K562 (cell line): ENCODE measurements around the gene NUP153. TPM values are rescaled to one million over a fixed set of nuclear protein-coding genes. Genes with fewer than 3 reads are reported as not detected.
A peak's percentile ranks its signal among the peaks of the same experiment; 100 is the strongest.

ENCODE experiments used
- BCL6 ChIP-seq: fragments of 250-450 bp; sonication (Bioruptor Pico); IDR thresholded peaks from 2 replicates; pipeline ENCODE4 v1.4.0; 2020
- BRD9 ChIP-seq: fragments of 450-650 bp; IDR thresholded peaks from 2 replicates; pipeline ENCODE4 v1.6.1; 2018; ENCODE audit warnings: low read depth; ENCODE audit not compliant: partially characterized antibody
- CBX3 ChIP-seq, 2 experiments: IDR thresholded peaks; 1 replicate in 1 of 2; 2 replicates in 1 of 2; pipeline ENCODE4 v1.6.1; 2012; ENCODE audit warnings: inconsistent platforms in 2 of 2, low read length in 2 of 2, borderline replicate concordance in 1 of 2, control low read depth in 1 of 2
- CREBBP ChIP-seq: IDR thresholded peaks from one replicate; pipeline ENCODE4 v1.6.1; 2012; ENCODE audit warnings: low read depth, mild to moderate bottlenecking, control low read depth, inconsistent platforms, low read length
- HDAC6 ChIP-seq: IDR thresholded peaks from 2 replicates; pipeline ENCODE4 v1.6.1; 2012; ENCODE audit warnings: low read depth, mild to moderate bottlenecking, control low read depth, inconsistent platforms, low read length, moderate library complexity
- HMGN3 ChIP-seq: IDR thresholded peaks from 2 replicates; pipeline ENCODE4 v1.6.1; 2011; ENCODE audit warnings: borderline replicate concordance, low read depth, mild to moderate bottlenecking, mixed read lengths, low read length; ENCODE audit not compliant: insufficient read length; ENCODE audit errors: extremely low read depth
- IFI16 ChIP-seq: fragments of 250-450 bp; sonication (Bioruptor Pico); IDR thresholded peaks from 2 replicates; pipeline ENCODE4 v2.1.2; 2022; ENCODE audit warnings: mild to moderate bottlenecking, inconsistent platforms
- MEIS2 ChIP-seq: fragments of 450-650 bp; IDR thresholded peaks from 2 replicates; pipeline ENCODE4 v1.6.1; 2014; ENCODE audit warnings: mild to moderate bottlenecking; ENCODE audit not compliant: partially characterized antibody
- PHF21A ChIP-seq: fragments of 450-650 bp; IDR thresholded peaks from 2 replicates; pipeline ENCODE4 v1.6.1; 2017; ENCODE audit warnings: low read depth, borderline replicate concordance
- POLR2A ChIP-seq: fragments of 450-650 bp; conservative IDR thresholded peaks from 2 replicates; pipeline ENCODE4 v1.6.1; 2016
- SPI1 ChIP-seq: IDR thresholded peaks from 2 replicates; pipeline ENCODE4 v1.6.1; 2011; ENCODE audit warnings: low read depth, low read length, control low read depth, borderline replicate concordance
- SRSF3 ChIP-seq: fragments of 200-400 bp; formaldehyde crosslinking; IDR thresholded peaks from 2 replicates; pipeline ENCODE4 v1.6.1; 2016; ENCODE audit warnings: mild to moderate bottlenecking, low read length, moderate library complexity; ENCODE audit not compliant: insufficient read depth
- U2AF2 ChIP-seq: fragments of 200-400 bp; formaldehyde crosslinking; optimal IDR thresholded peaks from 2 replicates; pipeline ENCODE3; 2017; ENCODE audit warnings: low read depth, mild to moderate bottlenecking, low read length
- XRCC5 ChIP-seq: fragments of 200-400 bp; formaldehyde crosslinking; IDR thresholded peaks from 2 replicates; pipeline ENCODE4 v1.6.1; 2017; ENCODE audit warnings: low read depth, mild to moderate bottlenecking, low read length
- ZKSCAN1 ChIP-seq: fragments of 150-350 bp; IDR thresholded peaks from 2 replicates; pipeline ENCODE4 v1.6.1; 2016; ENCODE audit warnings: low read depth, low read length
- ZKSCAN3 ChIP-seq: fragments of 250-450 bp; sonication (Bioruptor Pico); IDR thresholded peaks from 2 replicates; pipeline ENCODE4 v1.4.0; 2020
- ZNF311 ChIP-seq: fragments of 250-450 bp; sonication (Bioruptor Pico); IDR thresholded peaks from 2 replicates; pipeline ENCODE4 v1.4.0; 2020; ENCODE audit warnings: mild to moderate bottlenecking, moderate library complexity
- ZNF408 ChIP-seq: fragments of 250-450 bp; sonication (Bioruptor Pico); IDR thresholded peaks from 2 replicates; pipeline ENCODE4 v1.4.0; 2020; ENCODE audit warnings: low read depth, mild to moderate bottlenecking, moderate library complexity
- ZNF444 ChIP-seq: fragments of 250-450 bp; sonication (Bioruptor Pico); IDR thresholded peaks from 2 replicates; pipeline ENCODE4 v1.4.0; 2020; ENCODE audit warnings: mild to moderate bottlenecking, moderate library complexity
- polyA plus RNA-seq, 8 experiments: library from polyadenylated mRNA; depleted of rRNA in 4 of 8; stranded (reverse) in 5 of 8; unstranded in 3 of 8; fragments of >200 nt; fragmentation: Nextera tagmentation in 2 of 8; fragmentation: Illumina TruSeq in 1 of 8; extraction: Ambion mirVana in 2 of 8; extraction: Trizol in 1 of 8; gene quantifications; 2 replicates each; pipeline versions ENCODE4 v1.2.1 to v1.2.3, GENCODE V29; 2011 to 2014; ENCODE audit warnings: inconsistent platforms in 1 of 8, missing spikeins in 1 of 8
- total RNA-seq, 7 experiments: library from RNA; depleted of rRNA in 6 of 7; stranded (reverse); fragments of >200 nt in 6 of 7; fragmentation: Illumina TruSeq in 2 of 7; extraction: Trizol in 2 of 7; gene quantifications; 2 replicates each; pipeline versions ENCODE4 v1.2.1 to v1.2.3, GENCODE V29; 2011 to 2021; ENCODE audit warnings: low replicate concordance in 1 of 7
- TF ChIP-seq, protein P1 (sequence below): sonication (generic); formaldehyde crosslinking; IDR thresholded peaks from 2 replicates; pipeline ENCODE4 v1.8.0; 2023; ENCODE audit warnings: missing genetic modification reagents, mild to moderate bottlenecking, borderline replicate concordance
- TF ChIP-seq, protein P2 (sequence below): fragments of 450-650 bp; IDR thresholded peaks from 2 replicates; pipeline ENCODE4 v1.6.1; 2016; ENCODE audit warnings: missing biosample characterization, missing genetic modification characterization
- TF ChIP-seq, protein P3 (sequence below), 3 experiments: IDR thresholded peaks in 2 of 3; conservative IDR thresholded peaks in 1 of 3; 2 replicates each; pipeline ENCODE4 v1.5.1; 2011 to 2012; ENCODE audit warnings: low read length in 3 of 3, mild to moderate bottlenecking in 3 of 3, control low read depth in 2 of 3, improper control_type of control experiment in 1 of 3, inconsistent platforms in 1 of 3, low read depth in 1 of 3, mixed read lengths in 1 of 3, moderate library complexity in 1 of 3; ENCODE audit not compliant: insufficient read depth in 2 of 3

Gene NUP153
- total and polyA plus RNA-seq, 9 of the 15 experiments (the other 6 are each of a cell fraction or from before 2014, with no cell fraction given): 21.9 to 110 (median 84.8) TPM

DNA sequence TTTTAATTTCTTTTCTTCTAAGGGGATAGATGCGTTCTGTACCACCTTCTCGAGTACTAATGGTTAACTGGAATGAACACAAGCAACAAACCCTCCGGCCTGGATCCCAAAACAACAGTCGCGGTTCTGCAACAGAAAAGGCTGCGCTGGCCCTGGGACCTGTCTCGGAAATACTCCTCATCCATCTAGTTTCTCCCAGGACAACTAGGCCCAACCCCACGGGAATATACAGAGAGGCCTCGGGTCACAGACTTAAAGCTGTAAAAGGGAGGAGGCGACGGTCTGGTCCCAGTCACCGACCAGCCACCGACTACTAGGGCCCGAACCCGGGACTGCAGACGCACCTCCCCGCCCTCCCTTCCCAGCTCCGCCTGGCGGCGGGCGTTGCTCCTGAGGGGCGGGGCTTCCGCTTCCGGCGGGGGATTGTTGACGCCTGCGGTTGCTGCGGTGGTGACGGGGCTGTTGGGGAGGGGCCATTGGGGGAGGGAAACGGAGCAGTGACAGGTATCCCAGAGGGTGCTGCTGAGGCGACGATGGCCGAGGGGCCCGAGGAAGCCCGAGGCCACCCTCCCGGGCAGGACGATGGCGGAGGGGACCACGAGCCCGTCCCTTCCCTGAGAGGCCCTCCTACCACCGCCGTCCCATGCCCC lies 106.7 kb downstream of the NUP153 start, which contains the start of gene FAM8A1 (continued):
- TF ChIP-seq BRD9 (peak; percentile 33), HMGN3 (peak; percentile 88), XRCC5 (no peak), SPI1 (peak; percentile 45; the same call in 1 of the 2 replicates), POLR2A (peak; percentile 90), ZNF408 (CRISPR knock-in tag) (no peak), CREBBP (no peak), ZNF444 (CRISPR knock-in tag) (peak; percentile 82; the same call in 1 of the 2 replicates), HDAC6 (no peak), SRSF3 (no peak), ZNF311 (CRISPR knock-in tag) (no peak), MEIS2 (peak; percentile 67), ZKSCAN3 (CRISPR knock-in tag) (no peak), ZKSCAN1 (0 out of 2 replicates have a peak, but pooled peaks have one; percentile 18), CBX3 (IDR thresholded peaks at IDR 0.05; ENCODE audit: borderline replicate concordance in 1 of 2, low read length in 2 of 2) (no peak; a peak in 1 of 3 replicates), BCL6 (CRISPR knock-in tag) (no peak), PHF21A (no peak), IFI16 (CRISPR knock-in tag) (no peak), U2AF2 (no peak)
- TF ChIP-seq, protein P1, sequence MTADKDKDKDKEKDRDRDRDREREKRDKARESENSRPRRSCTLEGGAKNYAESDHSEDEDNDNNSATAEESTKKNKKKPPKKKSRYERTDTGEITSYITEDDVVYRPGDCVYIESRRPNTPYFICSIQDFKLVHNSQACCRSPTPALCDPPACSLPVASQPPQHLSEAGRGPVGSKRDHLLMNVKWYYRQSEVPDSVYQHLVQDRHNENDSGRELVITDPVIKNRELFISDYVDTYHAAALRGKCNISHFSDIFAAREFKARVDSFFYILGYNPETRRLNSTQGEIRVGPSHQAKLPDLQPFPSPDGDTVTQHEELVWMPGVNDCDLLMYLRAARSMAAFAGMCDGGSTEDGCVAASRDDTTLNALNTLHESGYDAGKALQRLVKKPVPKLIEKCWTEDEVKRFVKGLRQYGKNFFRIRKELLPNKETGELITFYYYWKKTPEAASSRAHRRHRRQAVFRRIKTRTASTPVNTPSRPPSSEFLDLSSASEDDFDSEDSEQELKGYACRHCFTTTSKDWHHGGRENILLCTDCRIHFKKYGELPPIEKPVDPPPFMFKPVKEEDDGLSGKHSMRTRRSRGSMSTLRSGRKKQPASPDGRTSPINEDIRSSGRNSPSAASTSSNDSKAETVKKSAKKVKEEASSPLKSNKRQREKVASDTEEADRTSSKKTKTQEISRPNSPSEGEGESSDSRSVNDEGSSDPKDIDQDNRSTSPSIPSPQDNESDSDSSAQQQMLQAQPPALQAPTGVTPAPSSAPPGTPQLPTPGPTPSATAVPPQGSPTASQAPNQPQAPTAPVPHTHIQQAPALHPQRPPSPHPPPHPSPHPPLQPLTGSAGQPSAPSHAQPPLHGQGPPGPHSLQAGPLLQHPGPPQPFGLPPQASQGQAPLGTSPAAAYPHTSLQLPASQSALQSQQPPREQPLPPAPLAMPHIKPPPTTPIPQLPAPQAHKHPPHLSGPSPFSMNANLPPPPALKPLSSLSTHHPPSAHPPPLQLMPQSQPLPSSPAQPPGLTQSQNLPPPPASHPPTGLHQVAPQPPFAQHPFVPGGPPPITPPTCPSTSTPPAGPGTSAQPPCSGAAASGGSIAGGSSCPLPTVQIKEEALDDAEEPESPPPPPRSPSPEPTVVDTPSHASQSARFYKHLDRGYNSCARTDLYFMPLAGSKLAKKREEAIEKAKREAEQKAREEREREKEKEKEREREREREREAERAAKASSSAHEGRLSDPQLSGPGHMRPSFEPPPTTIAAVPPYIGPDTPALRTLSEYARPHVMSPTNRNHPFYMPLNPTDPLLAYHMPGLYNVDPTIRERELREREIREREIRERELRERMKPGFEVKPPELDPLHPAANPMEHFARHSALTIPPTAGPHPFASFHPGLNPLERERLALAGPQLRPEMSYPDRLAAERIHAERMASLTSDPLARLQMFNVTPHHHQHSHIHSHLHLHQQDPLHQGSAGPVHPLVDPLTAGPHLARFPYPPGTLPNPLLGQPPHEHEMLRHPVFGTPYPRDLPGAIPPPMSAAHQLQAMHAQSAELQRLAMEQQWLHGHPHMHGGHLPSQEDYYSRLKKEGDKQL: no peak
- TF ChIP-seq, protein P2, sequence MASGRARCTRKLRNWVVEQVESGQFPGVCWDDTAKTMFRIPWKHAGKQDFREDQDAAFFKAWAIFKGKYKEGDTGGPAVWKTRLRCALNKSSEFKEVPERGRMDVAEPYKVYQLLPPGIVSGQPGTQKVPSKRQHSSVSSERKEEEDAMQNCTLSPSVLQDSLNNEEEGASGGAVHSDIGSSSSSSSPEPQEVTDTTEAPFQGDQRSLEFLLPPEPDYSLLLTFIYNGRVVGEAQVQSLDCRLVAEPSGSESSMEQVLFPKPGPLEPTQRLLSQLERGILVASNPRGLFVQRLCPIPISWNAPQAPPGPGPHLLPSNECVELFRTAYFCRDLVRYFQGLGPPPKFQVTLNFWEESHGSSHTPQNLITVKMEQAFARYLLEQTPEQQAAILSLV (tag): no peak
- TF ChIP-seq, protein P3, sequence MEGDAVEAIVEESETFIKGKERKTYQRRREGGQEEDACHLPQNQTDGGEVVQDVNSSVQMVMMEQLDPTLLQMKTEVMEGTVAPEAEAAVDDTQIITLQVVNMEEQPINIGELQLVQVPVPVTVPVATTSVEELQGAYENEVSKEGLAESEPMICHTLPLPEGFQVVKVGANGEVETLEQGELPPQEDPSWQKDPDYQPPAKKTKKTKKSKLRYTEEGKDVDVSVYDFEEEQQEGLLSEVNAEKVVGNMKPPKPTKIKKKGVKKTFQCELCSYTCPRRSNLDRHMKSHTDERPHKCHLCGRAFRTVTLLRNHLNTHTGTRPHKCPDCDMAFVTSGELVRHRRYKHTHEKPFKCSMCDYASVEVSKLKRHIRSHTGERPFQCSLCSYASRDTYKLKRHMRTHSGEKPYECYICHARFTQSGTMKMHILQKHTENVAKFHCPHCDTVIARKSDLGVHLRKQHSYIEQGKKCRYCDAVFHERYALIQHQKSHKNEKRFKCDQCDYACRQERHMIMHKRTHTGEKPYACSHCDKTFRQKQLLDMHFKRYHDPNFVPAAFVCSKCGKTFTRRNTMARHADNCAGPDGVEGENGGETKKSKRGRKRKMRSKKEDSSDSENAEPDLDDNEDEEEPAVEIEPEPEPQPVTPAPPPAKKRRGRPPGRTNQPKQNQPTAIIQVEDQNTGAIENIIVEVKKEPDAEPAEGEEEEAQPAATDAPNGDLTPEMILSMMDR (IDR thresholded peaks at IDR 0.05 in 2 of 3, conservative IDR thresholded peaks at IDR 0.05 in 1 of 3; ENCODE audit: insufficient read depth in 2 of 3, low read depth in 1 of 3, low read length in 3 of 3): peak; percentile 60 to 82 (median 60); a peak in 5 of 6 replicates
